HG03378 (cell line): ENCODE data around the gene NCL.

Source experiments
- ATAC-seq: cut with Tn5 transposase; IDR thresholded peaks from one replicate; pipeline ENCODE4 v1.9.1; 2021; ENCODE audit warnings: mild to moderate bottlenecking, moderate library complexity; ENCODE audit not compliant: unreplicated experiment

The NCL gene

DNA sequence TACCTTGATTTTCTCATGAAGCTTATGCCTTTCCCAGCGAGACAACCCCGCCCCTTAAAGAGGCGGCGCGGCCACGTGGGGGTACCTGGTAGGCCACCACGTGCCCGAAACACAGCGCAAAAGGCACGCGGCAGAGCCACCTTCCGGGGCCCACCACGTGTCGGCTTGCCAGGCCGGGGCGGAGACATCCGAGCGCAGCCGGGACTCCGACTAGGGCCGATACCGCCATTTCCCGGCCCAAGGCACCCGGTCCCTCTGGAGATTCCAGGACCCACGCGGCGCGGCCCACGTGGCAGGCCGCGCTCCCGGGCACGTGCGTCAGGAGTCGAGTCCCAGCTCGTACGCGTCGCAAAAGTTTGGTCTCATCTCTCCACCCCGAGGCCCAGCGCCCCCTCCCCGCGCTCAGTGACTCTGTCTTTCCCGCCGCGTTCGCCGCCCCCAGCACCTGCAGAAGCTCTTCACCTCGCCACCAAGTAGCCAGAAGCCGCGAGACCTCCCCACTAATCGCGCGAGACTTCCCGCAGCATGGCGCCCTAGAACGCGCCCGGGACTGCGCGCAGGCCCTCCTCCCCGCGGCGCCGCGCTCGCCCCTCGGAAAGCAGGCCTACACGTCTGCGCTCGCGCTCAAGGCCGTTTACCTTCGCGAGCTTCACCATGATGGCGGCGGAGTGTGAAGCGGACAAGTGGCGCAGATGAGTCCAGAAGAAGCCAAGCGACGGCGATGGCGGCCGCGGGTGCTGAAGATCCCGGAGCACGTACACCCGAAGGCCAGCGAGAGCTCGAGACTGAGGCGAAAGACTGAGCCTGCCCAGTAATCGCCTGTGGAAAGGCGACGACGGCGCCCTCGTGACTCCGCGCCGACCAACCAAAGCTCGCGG is at the start of gene NCL:
NCL (minus strand) TSS at position 787 of the 878 bp plus-strand sequence; CDS start at position 656, 131 bp downstream.
- ATAC-seq, result peak; percentile 81

DNA sequence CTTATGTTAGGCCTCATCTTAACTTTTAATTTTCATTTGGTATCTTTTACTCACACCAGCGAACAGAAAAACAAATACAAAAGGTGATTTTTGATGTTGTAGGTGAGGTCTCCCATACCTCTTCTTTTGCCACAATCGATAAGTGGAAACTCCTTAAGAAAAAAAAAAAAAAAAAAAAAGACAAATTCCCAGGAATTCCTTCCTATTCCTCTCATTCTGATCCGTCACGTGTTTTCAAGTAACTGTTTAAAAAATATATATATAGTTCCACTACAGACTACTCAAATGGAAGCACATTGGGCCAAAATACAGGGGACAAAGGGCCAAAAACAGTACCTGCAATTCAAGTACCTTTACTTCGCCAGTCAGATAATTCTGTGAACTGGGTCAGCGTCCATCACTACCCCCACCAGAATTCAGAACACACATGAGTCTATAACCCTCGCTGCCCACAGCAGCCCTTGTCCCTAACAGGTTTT is 49.5 kb upstream of the NCL start:
- no peak for ATAC-seq

- ATAC-seq, result no peak
Observed at GRCh38 chr2:231512222-231512621, 47.9 kb upstream of the NCL start.

DNA sequence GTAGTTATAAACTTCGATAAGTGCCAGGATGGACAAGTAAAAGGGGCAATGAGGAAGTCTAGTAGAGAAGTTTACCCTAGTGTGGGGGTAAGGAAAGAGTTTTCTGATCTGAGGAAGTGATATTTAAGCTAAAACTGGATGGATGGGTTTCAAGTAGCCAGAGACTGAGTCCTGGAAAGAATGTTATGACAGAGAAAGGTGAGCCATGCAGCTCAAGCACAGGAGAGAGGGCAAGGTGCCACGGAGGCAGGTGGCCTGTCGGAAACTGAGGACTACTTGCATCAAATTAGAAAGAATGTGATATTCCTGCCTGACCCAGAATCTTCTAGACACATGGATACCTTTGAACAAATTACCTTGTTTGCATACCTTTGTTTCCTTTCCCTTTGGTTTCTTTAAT is 39.5 kb upstream of the NCL start:
- no peak for ATAC-seq

GRCh38 chr2:231502596-231502995 is 38.3 kb upstream of the NCL start:
- ATAC-seq, result no peak

DNA sequence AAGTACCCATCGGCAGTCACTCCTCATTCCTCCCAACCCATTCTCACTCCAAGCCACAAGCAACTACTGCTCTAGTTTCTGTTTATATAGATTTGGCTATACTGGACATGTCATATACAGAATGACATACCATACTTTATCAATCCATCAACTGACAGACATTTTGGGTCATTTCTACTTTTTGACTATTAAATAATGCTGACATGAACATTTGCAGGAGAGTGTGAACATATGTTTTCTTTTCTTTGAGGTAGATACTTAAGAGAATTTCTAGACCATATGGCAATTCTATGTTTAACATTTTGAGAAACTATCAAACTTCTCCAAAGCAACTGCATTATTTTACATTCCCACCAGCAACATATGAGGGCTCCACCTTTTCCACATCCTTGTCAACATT is 33.4 kb upstream of the NCL start:
- no peak for ATAC-seq

- ATAC-seq, result no peak
Observed at GRCh38 chr2:231494669-231495068, 30.4 kb upstream of the NCL start.

- ATAC-seq, result no peak
Observed at GRCh38 chr2:231490801-231491200, 26.5 kb upstream of the NCL start.

- no peak for ATAC-seq
Observed at GRCh38 chr2:231489990-231490389, 25.7 kb upstream of the NCL start.

DNA sequence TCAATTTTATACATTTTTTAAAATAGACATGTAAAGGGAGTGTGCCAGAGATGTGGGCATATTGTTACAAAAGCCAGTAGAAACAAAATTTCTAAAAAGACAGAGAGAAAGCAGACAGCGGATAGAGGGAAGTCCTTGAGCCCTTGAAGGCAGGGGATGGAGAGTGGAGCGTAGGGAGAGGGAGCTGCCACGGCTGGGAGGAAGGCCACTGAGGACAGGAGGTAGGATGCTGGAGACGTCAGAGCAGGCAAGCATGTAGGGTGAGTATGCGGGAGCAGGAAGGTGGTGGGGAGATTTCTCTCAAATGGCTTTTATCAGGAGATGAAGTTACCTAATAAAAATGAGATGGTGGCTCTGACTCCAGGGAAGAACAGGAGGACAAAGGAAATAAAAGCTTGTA is 24.0 kb upstream of the NCL start:
- no peak for ATAC-seq

GRCh38 chr2:231486851-231487596 is 22.7 kb upstream of the NCL start:
- no peak for ATAC-seq

DNA sequence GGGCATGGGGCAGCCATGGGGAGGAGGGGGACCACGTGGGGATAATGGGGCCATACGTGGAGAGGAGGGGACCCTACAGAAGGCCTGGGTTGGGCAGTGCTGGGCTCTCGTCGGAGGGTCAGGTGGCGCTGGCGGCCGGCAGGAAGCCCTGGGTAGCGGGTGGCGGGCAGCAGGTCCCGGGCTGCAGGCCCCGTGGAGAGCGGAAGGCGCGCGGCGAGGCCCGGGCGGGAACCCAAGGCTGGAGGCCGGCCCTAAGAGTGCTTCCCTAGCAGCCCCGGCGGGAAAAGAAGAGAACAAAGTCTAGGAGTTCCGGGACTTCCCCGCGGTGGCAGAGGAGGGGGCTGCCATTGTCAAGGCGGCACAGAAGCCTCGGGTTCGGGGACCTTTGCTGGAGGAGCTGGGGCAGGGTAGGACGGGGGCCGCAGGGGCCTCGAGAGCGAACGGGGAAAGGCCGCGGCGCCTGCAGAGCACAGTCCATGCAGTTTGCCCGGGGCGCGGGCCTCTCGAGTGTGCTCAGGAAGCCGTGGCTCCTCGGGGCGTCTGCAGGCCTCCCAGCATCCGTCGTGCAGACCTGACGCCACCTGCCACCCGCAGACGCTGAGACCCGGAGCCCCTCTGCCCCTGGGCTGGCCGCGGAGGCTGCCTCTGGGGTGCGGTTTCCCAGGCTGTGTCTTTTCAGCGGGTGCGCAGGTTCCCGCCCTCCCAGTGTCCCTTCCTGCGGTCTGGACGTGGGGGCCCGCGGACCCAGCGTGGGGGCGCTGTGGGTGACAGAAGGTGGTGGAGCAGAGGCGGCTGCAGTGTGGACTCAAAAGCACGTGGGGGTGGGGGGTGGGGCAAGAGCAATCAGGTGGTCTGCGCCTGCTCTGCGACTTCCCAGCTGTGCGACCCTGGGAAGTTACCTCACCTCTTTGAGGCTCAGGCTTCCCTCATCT is 19.4 kb upstream of the NCL start:
- no peak for ATAC-seq

DNA sequence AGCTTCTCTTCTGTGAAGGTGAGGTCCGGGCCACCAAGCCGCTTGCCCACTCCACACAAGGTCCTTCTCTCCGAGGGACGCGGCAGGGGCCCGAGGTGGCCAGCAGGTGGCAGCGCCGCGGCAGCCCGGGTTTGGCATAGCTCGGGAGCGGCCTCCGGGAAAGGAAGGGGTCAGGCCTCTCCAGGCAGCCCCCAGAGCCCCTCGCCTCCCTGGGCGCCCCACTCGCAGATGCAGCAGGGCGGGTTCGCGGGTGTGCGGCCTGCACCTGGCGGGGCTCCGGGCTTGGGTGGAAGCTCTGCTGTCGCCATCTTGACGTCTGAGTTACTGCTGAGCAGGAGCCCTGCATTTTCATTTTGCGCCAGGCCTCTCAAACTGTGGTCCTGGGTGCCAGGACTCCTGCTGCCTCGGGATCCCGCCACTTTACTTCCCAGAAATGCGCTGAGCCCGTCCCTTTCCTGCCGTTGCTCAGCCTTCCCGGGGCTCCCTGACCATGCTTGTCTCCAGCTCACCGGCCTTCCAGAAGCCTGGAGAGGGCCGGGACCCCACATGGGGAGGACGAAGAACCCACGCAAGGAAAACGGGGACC is 18.6 kb upstream of the NCL start:
- ATAC-seq, result no peak

DNA sequence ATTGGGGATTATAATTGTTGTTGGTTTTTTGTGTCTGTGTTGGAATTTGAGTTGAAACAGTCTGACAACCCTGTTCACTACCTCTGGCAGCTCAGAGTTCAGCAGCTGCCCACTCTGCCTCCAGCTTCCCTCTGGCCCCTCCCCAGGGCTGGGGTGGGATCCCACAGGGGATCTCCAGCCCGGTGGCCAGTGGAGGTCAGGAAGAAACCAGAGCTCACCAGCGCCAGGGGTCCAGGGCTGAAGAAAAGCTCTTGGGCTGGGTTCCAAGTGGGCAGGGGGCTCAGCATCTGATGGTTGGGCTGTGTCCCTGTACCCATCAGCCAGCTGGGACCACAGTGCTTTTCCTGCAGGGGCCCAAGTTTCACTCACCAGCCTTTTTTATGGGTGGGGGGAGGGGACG is 16.5 kb upstream of the NCL start:
- ATAC-seq, result no peak

DNA sequence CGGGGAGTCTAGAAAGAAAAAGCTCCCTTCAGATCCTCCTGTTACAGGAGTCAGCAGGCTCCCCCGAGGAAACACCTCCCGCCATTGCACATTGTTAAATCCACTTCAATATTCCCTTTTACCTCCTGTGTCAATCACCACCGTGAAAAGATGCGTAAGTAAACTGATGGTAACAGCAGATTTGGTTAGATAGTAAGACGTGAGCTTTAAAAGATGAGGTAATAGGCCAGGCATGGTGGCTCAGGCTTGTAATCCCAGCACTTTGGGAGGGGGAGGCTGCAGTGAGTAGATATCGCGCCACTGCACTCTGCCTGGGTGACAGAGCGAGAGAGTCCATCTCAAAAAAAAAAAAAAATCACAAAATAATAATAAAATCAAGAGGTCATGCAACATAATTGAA is 15.2 kb upstream of the NCL start:
- no peak for ATAC-seq

DNA sequence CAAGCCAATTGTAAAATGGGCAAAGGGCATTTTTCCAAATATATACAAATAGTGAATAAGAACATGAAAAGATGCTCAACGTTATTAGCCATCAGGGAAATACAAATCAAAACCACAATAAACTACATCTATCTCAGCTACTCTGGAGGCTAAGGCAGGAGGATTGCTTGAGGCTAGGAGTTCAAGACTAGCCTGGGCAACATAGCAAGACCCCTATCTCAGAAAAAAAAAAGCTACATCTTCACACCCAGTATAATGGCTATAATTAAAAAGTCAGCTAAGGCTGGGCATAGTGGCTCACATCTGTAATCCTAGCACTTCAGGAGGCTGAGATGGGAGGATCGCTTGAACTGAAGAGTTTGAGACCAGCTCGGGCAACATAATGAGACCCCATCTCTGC is 12.6 kb upstream of the NCL start:
- no peak for ATAC-seq

DNA sequence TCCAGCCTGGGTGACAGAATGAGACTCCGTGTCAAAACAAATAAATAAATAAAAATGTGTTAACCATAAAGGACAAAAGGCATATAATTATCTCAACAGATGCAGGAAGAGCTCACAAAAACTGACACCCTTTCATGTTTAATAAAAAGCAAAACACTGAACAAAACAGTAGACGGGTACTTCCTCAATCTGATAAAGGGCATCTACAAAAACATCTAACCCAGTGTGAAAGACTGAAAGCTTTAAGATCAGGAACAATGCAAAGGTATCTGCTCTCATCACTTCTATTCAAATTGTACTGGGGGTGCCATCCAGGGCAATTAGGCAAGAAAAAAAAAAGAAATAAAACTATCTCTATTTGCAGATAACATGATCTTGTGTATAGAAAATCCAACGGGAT is 11.7 kb upstream of the NCL start:
- ATAC-seq, result no peak

- no peak for ATAC-seq
Observed at GRCh38 chr2:231472816-231473215, 8.5 kb upstream of the NCL start.

GRCh38 chr2:231470246-231470900 is 6.1 kb upstream of the NCL start:
- no peak for ATAC-seq

DNA sequence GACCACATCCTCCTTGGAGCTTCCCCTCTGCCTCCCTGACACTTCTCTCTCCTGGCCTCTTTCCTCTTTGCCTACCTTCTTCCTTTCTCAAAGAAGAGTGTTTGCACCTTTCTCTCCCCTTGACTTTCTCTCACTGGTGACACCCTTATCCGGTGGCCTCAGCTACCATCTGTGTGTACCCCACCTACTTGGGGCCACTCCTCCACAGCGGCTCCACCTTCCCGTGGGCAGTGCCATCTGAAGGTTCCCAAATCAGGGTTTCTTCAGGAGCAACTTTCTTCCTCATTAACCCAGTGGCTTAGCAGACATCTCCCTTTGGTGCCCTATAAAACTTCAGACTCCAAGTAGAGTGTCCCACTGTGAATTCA is 5.3 kb upstream of the NCL start:
- ATAC-seq, result no peak
